PC-3 (cell line): ENCODE data around the gene PLVAP. TPM values are rescaled to one million over a fixed set of nuclear protein-coding genes. Genes with fewer than 3 reads are reported as not detected.

ENCODE experiments used
- ATAC-seq: fragments of 200-7000 bp; cut with Tn5 transposase; 2 replicates; pipeline ENCODE4 v1.9.1; 2020; ENCODE audit warnings: mild to moderate bottlenecking, moderate library complexity
- BruUV-seq: library from RNA; stranded (reverse); fragments of 400-500 nt; replicated peaks from 2 replicates; lab custom pipeline; 2021; lab: Mats Ljungman, UMichigan
- CTCF ChIA-PET: fragments of 300-600 bp; sonication (Branson Sonifier 250); formaldehyde crosslinking; loops from one replicate; lab custom pipeline; 2022; ENCODE audit warnings: antibody characterized with exemption; lab: Charles Lee
- POLR2A ChIA-PET: fragments of 300-600 bp; sonication (Branson Sonifier 250); formaldehyde crosslinking; loops from one replicate; lab custom pipeline; 2022; ENCODE audit warnings: antibody characterized with exemption; ENCODE audit not compliant: unreplicated experiment; lab: Charles Lee
- DNase-seq: peaks from one replicate; pipeline ENCODE4 v3.0.0-alpha.2; 2015
- H2AFZ ChIP-seq: fragments of 300-600 bp; sonication (generic); 2 replicates; pipeline ENCODE4 v1.6.0; 2016; ENCODE audit warnings: antibody characterized with exemption, low read length
- H3F3A ChIP-seq: fragments of 300-600 bp; sonication (generic); one replicate; pipeline ENCODE4 v1.6.0; 2017; ENCODE audit warnings: antibody characterized with exemption, low read length, control low read depth, mild to moderate bottlenecking; ENCODE audit not compliant: unreplicated experiment
- H3K27ac ChIP-seq: fragments of 300-600 bp; sonication (generic); 2 replicates; pipeline ENCODE4 v1.5.1; 2016; ENCODE audit warnings: mild to moderate bottlenecking, low read length
- H3K27me3 ChIP-seq: fragments of 300-600 bp; sonication (generic); 2 replicates; pipeline ENCODE4 v1.6.1; 2016; ENCODE audit warnings: low read length, mixed read lengths
- H3K36me3 ChIP-seq: fragments of 300-600 bp; sonication (generic); 2 replicates; pipeline ENCODE4 v1.6.1; 2016; ENCODE audit warnings: low read depth, mixed run types, low read length, mixed read lengths
- H3K4me1 ChIP-seq: fragments of 300-600 bp; sonication (generic); 2 replicates; pipeline ENCODE4 v1.5.1; 2016; ENCODE audit warnings: low read length; ENCODE audit not compliant: insufficient read depth
- H3K4me2 ChIP-seq: fragments of 300-600 bp; sonication (generic); 2 replicates; pipeline ENCODE4 v1.6.0; 2016; ENCODE audit warnings: low read length
- H3K4me3 ChIP-seq: fragments of 300-600 bp; sonication (generic); 2 replicates; pipeline ENCODE4 v1.5.1; 2016; ENCODE audit warnings: mild to moderate bottlenecking, low read length, mixed read lengths
- H3K79me2 ChIP-seq: fragments of 300-600 bp; sonication (generic); 2 replicates; pipeline ENCODE4 v1.6.1; 2017; ENCODE audit warnings: low read length, mixed read lengths
- H3K9ac ChIP-seq: fragments of 300-600 bp; sonication (generic); 2 replicates; pipeline ENCODE4 v1.6.0; 2016; ENCODE audit warnings: mild to moderate bottlenecking, low read length
- H3K9me2 ChIP-seq: fragments of 300-600 bp; sonication (generic); replicated peaks from 2 replicates; pipeline ENCODE4 v1.6.1; 2016; ENCODE audit warnings: mixed run types, low read length, mixed read lengths
- H3K9me3 ChIP-seq: fragments of 300-600 bp; sonication (generic); 2 replicates; pipeline ENCODE4 v1.6.1; 2016; ENCODE audit warnings: low read length, mixed read lengths
- H4K20me1 ChIP-seq: fragments of 300-600 bp; sonication (generic); 2 replicates; pipeline ENCODE4 v1.6.1; 2016; ENCODE audit warnings: low read length, mixed read lengths
- EZH2 ChIP-seq: fragments of 300-600 bp; sonication (generic); IDR thresholded peaks from one replicate; pipeline ENCODE4 v1.6.1; 2017; ENCODE audit warnings: antibody characterized with exemption, mild to moderate bottlenecking, low read length; ENCODE audit not compliant: unreplicated experiment
- EZH2phosphoT487 ChIP-seq: fragments of 300-600 bp; sonication (generic); IDR thresholded peaks from 2 replicates; pipeline ENCODE4 v1.6.1; 2018; ENCODE audit warnings: mild to moderate bottlenecking, antibody characterized with exemption, low read length, borderline replicate concordance
- intact Hi-C: fragments of 100-400 bp; cut with micrococcal nuclease; formaldehyde crosslinking; loops from 2 replicates; pipeline ENCODE4 v1.9.0; 2023
- total RNA-seq: library from RNA; depleted of rRNA; stranded (reverse); fragments of >200 nt; gene quantifications from 2 replicates; pipeline ENCODE4 v1.2.3, GENCODE V29; 2014
- TF ChIP-seq, protein P1 (sequence below): fragments of 300-600 bp; sonication (generic); conservative IDR thresholded peaks from 2 replicates; pipeline ENCODE4 v1.5.1; 2017; ENCODE audit warnings: antibody characterized with exemption, low read depth, mild to moderate bottlenecking, low read length

The PLVAP gene
- total RNA-seq, 1 experiment from 2014 or later = not detected

GRCh38 chr19:17321655-17322489 lies 55.3 kb downstream of the PLVAP start:
- ChIA-PET CTCF (no interaction called here), POLR2A (no interaction called here)
- no peaks in the 10 kb centered on the region for H3K9me3 ChIP-seq
- no peaks in the 10 kb centered on the region for H3F3A ChIP-seq
- no peak overlapping the region for H3K27ac ChIP-seq
- ATAC-seq = no peak
- H3K9ac ChIP-seq = no peak overlapping the region
- peaks cover 9% of the 10 kb centered on the region; the same call in 1 of the 2 replicates for H3K79me2 ChIP-seq
- H4K20me1 ChIP-seq = no peaks in the 10 kb centered on the region
- no peak for DNase-seq
- H2AFZ ChIP-seq = no peak overlapping the region
- TF ChIP-seq, protein P1, sequence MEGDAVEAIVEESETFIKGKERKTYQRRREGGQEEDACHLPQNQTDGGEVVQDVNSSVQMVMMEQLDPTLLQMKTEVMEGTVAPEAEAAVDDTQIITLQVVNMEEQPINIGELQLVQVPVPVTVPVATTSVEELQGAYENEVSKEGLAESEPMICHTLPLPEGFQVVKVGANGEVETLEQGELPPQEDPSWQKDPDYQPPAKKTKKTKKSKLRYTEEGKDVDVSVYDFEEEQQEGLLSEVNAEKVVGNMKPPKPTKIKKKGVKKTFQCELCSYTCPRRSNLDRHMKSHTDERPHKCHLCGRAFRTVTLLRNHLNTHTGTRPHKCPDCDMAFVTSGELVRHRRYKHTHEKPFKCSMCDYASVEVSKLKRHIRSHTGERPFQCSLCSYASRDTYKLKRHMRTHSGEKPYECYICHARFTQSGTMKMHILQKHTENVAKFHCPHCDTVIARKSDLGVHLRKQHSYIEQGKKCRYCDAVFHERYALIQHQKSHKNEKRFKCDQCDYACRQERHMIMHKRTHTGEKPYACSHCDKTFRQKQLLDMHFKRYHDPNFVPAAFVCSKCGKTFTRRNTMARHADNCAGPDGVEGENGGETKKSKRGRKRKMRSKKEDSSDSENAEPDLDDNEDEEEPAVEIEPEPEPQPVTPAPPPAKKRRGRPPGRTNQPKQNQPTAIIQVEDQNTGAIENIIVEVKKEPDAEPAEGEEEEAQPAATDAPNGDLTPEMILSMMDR = no peak
- TF ChIP-seq EZH2phosphoT487 (no peak), EZH2 (no peak)
- peaks cover 18% of the 10 kb centered on the region for H3K36me3 ChIP-seq
- intact Hi-C loops = no loop called here
- H3K4me2 ChIP-seq = no peak overlapping the region
- no peaks in the 10 kb centered on the region for H3K9me2 ChIP-seq
- BruUV-seq = no TSS peak
- H3K4me1 ChIP-seq = peaks cover 10% of the 10 kb centered on the region
- no peak overlapping the region for H3K4me3 ChIP-seq
- no peaks in the 10 kb centered on the region for H3K27me3 ChIP-seq

- ChIA-PET CTCF (no interaction called here), POLR2A (no interaction called here)
- Histone ChIP-seq H3K4me3 (no peak overlapping the region), H3K27ac (no peak overlapping the region), H3K4me2 (no peak overlapping the region), H4K20me1 (no peaks in the 10 kb centered on the region), H3K36me3 (peaks cover 20% of the 10 kb centered on the region), H3K79me2 (peaks cover 9% of the 10 kb centered on the region; the same call in 1 of the 2 replicates), H3K9me2 (no peaks in the 10 kb centered on the region), H3K27me3 (no peaks in the 10 kb centered on the region), H3F3A (no peaks in the 10 kb centered on the region), H3K4me1 (peaks cover 22% of the 10 kb centered on the region), H2AFZ (no peak overlapping the region), H3K9me3 (no peaks in the 10 kb centered on the region), H3K9ac (no peak overlapping the region)
- BruUV-seq = no TSS peak
- DNase-seq = no peak
- intact Hi-C loops = no loop called here
- ATAC-seq = no peak
- TF ChIP-seq, protein P1 = no peak
- TF ChIP-seq EZH2 = no peak
- no peak for TF ChIP-seq EZH2phosphoT487
These were observed 56.7 kb downstream of the PLVAP start for GRCh38 chr19:17320435-17320834.
